ENCODE results near the gene ENTR1. TPM values are rescaled to one million over a fixed set of nuclear protein-coding genes. Genes with fewer than 3 reads are reported as not detected.

ENTR1 gene
- total and polyA plus RNA-seq, 2 of the 13 experiments (the other 11 are each of a cell fraction or from before 2014, with no cell fraction given) = 70.1 to 76.4 TPM

- no TSS peak for BruUV-seq (replicated peaks)
- no peak overlapping the region for H3K9ac ChIP-seq (ENCODE audit: insufficient read depth, low read depth, low read length)
- no peaks in the 10 kb centered on the region for H3K79me2 ChIP-seq (ENCODE audit: insufficient read depth, low read length)
- H4K20me1 ChIP-seq (ENCODE audit: insufficient read depth, low read length) = no peaks in the 10 kb centered on the region
- 87% methylated on average over 8 of the region's 26 CpGs for WGBS (ENCODE audit: low lambda C conversion rate)
- no peaks in the 10 kb centered on the region for H3K9me3 ChIP-seq (ENCODE audit: low read length)
- no peak for TF ChIP-seq HIVEP1 (CRISPR knock-in tag; IDR thresholded peaks at IDR 0.05)
- TF ChIP-seq ZKSCAN1 (IDR thresholded peaks at IDR 0.05; ENCODE audit: low read length) = no peak
- TF ChIP-seq MLLT10 (CRISPR knock-in tag; IDR thresholded peaks at IDR 0.05) = no peak
- TF ChIP-seq ATF6 (CRISPR knock-in tag; conservative IDR thresholded peaks at IDR 0.05) = no peak
- TF ChIP-seq ZNF878 (CRISPR knock-in tag; IDR thresholded peaks at IDR 0.05) = no peak
- 0 out of 2 replicates have a peak, but pooled peaks have one; percentile 7 for TF ChIP-seq RXRA (CRISPR knock-in tag; IDR thresholded peaks at IDR 0.05)
- TF ChIP-seq SNRNP70 (IDR thresholded peaks at IDR 0.05; ENCODE audit: low read depth, low read length) = no peak
- TF ChIP-seq PCBP1 (IDR thresholded peaks at IDR 0.05; ENCODE audit: borderline replicate concordance, low read depth, low read length) = no peak
- ATAC-seq (no peak), FAIRE-seq (no peak), DNase-seq (ENCODE audit: low spot score) (no peak)
- H3K4me3 ChIP-seq (replicated peaks in 1 of 3; ENCODE audit: insufficient read depth in 1 of 3, low read depth in 2 of 3, low read length in 3 of 3) = no peak overlapping the region
- H3K27ac ChIP-seq (ENCODE audit: extremely low read length, insufficient read depth, low read length) = no peak overlapping the region
- CTCF ChIA-PET (ENCODE audit: low intra/inter-chr PET ratio, low total read pairs) = no interaction called here
- H3K4me2 ChIP-seq (ENCODE audit: low read depth, low read length) = no peak overlapping the region
- in situ Hi-C loops (cut with HindIII; ENCODE audit: extremely low pct_ligation_motif_present, low pct_unique_long_range_greater_than_20kb) = no loop called here
- no peaks in the 10 kb centered on the region for H3K27me3 ChIP-seq (ENCODE audit: control insufficient read depth in 1 of 2, insufficient read depth in 2 of 2, low read length in 2 of 2)
- POLR2A ChIA-PET = interaction anchor here (2.1 to 2.8 kb wide), 3 partner anchors 10 to 17 kb away, joined by 8 to 73 read pairs (median 38); partner anchors contain the start of gene CARD9
- H3K36me3 ChIP-seq (replicated peaks in 1 of 2; ENCODE audit: control insufficient read depth in 1 of 2, insufficient read depth in 2 of 2, low read length in 2 of 2) = no peaks in the 10 kb centered on the region
- peaks cover 24% of the 10 kb centered on the region for H3K4me1 ChIP-seq (ENCODE audit: insufficient read depth, low read length)
- intact Hi-C loops (cut with micrococcal nuclease; ENCODE audit: unreplicated experiment) = loop anchor here (2.0 kb wide), 1 partner anchor 17 kb away; no protein-coding TSS in a partner anchor
- no peak overlapping the region for H2AFZ ChIP-seq (ENCODE audit: low read length)
These were observed 48.5 kb downstream of the ENTR1 start for GRCh38 chr9:136361754-136362449.

Data from HepG2 (cell line).